DND-41 (cell line): ENCODE data around the gene NFAM1.

Experiments
- EZH2 ChIP-seq: IDR thresholded peaks from 3 replicates; pipeline ENCODE4 v1.6.1; 2012; ENCODE audit warnings: borderline replicate concordance, low read depth, mild to moderate bottlenecking, moderate library complexity, low read length, inconsistent platforms; ENCODE audit not compliant: severe bottlenecking
- TF ChIP-seq, protein P1 (sequence below): IDR thresholded peaks from 2 replicates; pipeline ENCODE4 v1.5.1; 2012; ENCODE audit warnings: borderline replicate concordance, low read length, moderate library complexity, mild to moderate bottlenecking; ENCODE audit not compliant: poor library complexity, severe bottlenecking; ENCODE audit errors: extremely low read depth

DNA sequence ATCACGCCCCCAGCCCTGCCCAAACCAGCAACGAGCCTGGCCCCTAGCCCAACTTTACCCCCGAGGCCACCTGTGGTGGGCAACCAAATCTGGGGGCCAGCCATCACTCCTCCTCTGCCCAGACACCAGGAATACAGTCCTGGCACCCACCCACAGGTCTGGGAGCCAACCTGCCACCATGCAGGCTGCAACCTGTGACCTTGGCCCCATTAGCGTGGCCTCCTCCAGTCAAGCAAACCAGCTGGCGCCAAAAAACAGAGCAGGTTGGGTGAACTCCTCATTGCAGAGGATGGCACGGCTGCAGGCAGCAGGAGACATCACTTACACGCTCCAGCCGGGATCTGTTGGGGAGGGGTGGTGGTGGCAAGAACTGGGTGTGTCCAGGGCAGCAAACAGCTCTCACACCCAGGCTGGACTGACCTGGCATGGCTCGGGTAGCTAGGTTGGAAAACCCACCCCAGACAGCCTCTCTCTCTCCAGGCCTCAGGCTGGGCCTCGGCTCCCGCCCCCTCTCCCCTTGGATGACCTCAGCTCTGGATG is 96.3 kb downstream of the NFAM1 start:
- TF ChIP-seq, protein P1, sequence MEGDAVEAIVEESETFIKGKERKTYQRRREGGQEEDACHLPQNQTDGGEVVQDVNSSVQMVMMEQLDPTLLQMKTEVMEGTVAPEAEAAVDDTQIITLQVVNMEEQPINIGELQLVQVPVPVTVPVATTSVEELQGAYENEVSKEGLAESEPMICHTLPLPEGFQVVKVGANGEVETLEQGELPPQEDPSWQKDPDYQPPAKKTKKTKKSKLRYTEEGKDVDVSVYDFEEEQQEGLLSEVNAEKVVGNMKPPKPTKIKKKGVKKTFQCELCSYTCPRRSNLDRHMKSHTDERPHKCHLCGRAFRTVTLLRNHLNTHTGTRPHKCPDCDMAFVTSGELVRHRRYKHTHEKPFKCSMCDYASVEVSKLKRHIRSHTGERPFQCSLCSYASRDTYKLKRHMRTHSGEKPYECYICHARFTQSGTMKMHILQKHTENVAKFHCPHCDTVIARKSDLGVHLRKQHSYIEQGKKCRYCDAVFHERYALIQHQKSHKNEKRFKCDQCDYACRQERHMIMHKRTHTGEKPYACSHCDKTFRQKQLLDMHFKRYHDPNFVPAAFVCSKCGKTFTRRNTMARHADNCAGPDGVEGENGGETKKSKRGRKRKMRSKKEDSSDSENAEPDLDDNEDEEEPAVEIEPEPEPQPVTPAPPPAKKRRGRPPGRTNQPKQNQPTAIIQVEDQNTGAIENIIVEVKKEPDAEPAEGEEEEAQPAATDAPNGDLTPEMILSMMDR, result no peak
- no peak for TF ChIP-seq EZH2
